ENCODE measurements around the gene AK5. TPM values are rescaled to one million over a fixed set of nuclear protein-coding genes. Genes with fewer than 3 reads are reported as not detected.
A peak's percentile ranks its signal among the peaks of the same experiment; 100 is the strongest.

The AK5 gene
- total RNA-seq, 1 experiment from 2014 or later = 426 TPM

GRCh38 chr1:77433934-77434333, 152.1 kb downstream of the AK5 start:
- no peak for DNase-seq (ENCODE audit: low read depth)

- DNase-seq (ENCODE audit: low read depth) = no peak
Observed at GRCh38 chr1:77434967-77435366, 153.1 kb downstream of the AK5 start.

- peak; percentile 90 for DNase-seq (ENCODE audit: low read depth)
Observed at GRCh38 chr1:77438236-77438913, 156.6 kb downstream of the AK5 start.

GRCh38 chr1:77446841-77447555, 165.2 kb downstream of the AK5 start:
- no peak for DNase-seq (ENCODE audit: low read depth)

- no peak for DNase-seq (ENCODE audit: low read depth)
Observed at GRCh38 chr1:77447669-77448068, 165.8 kb downstream of the AK5 start.

- no peak for DNase-seq (ENCODE audit: low read depth)
Observed at GRCh38 chr1:77459881-77460280, 178.1 kb downstream of the AK5 start.

- DNase-seq (ENCODE audit: low read depth) = no peak
Observed at GRCh38 chr1:77461691-77462090, 179.9 kb downstream of the AK5 start.

GRCh38 chr1:77463216-77463615, 181.4 kb downstream of the AK5 start:
- no peak for DNase-seq (ENCODE audit: low read depth)

- DNase-seq (ENCODE audit: low read depth) = no peak
Observed at GRCh38 chr1:77465139-77465538, 183.3 kb downstream of the AK5 start.

GRCh38 chr1:77465922-77466321, 184.1 kb downstream of the AK5 start:
- DNase-seq (ENCODE audit: low read depth) = no peak

- no peak for DNase-seq (ENCODE audit: low read depth)
Observed at GRCh38 chr1:77467021-77467595, 185.3 kb downstream of the AK5 start.

GRCh38 chr1:77467741-77468140, 185.9 kb downstream of the AK5 start:
- DNase-seq (ENCODE audit: low read depth) = no peak

- no peak for DNase-seq (ENCODE audit: low read depth)
Observed at GRCh38 chr1:77468257-77468948, 186.6 kb downstream of the AK5 start.

- peak; percentile 17 for DNase-seq (ENCODE audit: low read depth)
Observed at GRCh38 chr1:77468949-77469710, 187.3 kb downstream of the AK5 start.

- DNase-seq (ENCODE audit: low read depth) = no peak
Observed at GRCh38 chr1:77471691-77472090, 189.9 kb downstream of the AK5 start.

- DNase-seq (ENCODE audit: low read depth) = peak; percentile 94
Observed at GRCh38 chr1:77473690-77474089, 191.9 kb downstream of the AK5 start.

GRCh38 chr1:77475641-77476040, 193.8 kb downstream of the AK5 start:
- DNase-seq (ENCODE audit: low read depth) = no peak

- DNase-seq (ENCODE audit: low read depth) = no peak
Observed at GRCh38 chr1:77476475-77476874, 194.7 kb downstream of the AK5 start.

GRCh38 chr1:77484334-77484733, 202.5 kb downstream of the AK5 start:
- DNase-seq (ENCODE audit: low read depth) = no peak

- DNase-seq (ENCODE audit: low read depth) = no peak
Observed at GRCh38 chr1:77484926-77485325, 203.1 kb downstream of the AK5 start.

- no peak for DNase-seq (ENCODE audit: low read depth)
Observed at GRCh38 chr1:77487631-77488030, 205.8 kb downstream of the AK5 start.

- DNase-seq (ENCODE audit: low read depth) = peak; percentile 45
Observed at GRCh38 chr1:77489910-77490309, 208.1 kb downstream of the AK5 start.
